ES-I3 (cell line): Measurements from ENCODE around the gene ZSWIM1.

ENCODE experiments used
- H3K36me3 ChIP-seq: 2 replicates; pipeline ENCODE4 v1.6.1; 2013; ENCODE audit warnings: mild to moderate bottlenecking, low read length, control low read depth, moderate library complexity; ENCODE audit not compliant: insufficient read depth
- H3K4me1 ChIP-seq: 2 replicates; pipeline ENCODE4 v1.6.1; 2013; ENCODE audit warnings: mild to moderate bottlenecking, control low read depth, low read length; ENCODE audit not compliant: insufficient read depth
- H3K9ac ChIP-seq: 2 replicates; pipeline ENCODE4 v1.6.1; 2013; ENCODE audit warnings: low read depth, mild to moderate bottlenecking, low read length, moderate library complexity
- H3K9me3 ChIP-seq: 2 replicates; pipeline ENCODE4 v1.6.1; 2013; ENCODE audit warnings: mild to moderate bottlenecking, low read length, moderate library complexity; ENCODE audit not compliant: control insufficient read depth, insufficient read depth

ZSWIM1 gene

GRCh38 chr20:45880988-45881788 lies at the start of gene ZSWIM1:
Gene ZSWIM1 (plus strand): TSS chr20:45881227. CDS start chr20:45882593, 1,366 bp downstream.
- Histone ChIP-seq H3K4me1 (no peaks in the 10 kb centered on the region), H3K9me3 (no peaks in the 10 kb centered on the region), H3K9ac (peak within 1 kb of the TSS; percentile 74), H3K36me3 (peaks cover 3% of the 10 kb centered on the region; the same call in 1 of the 2 replicates)

GRCh38 chr20:45832619-45833018 lies 48.4 kb upstream of the ZSWIM1 start:
- peaks cover 4% of the 10 kb centered on the region; the same call in 1 of the 2 replicates for H3K36me3 ChIP-seq
- H3K9me3 ChIP-seq = no peaks in the 10 kb centered on the region
- H3K9ac ChIP-seq = no peak overlapping the region
- H3K4me1 ChIP-seq = peaks cover 15% of the 10 kb centered on the region

- peaks cover 15% of the 10 kb centered on the region for H3K4me1 ChIP-seq
- H3K36me3 ChIP-seq = peaks cover 4% of the 10 kb centered on the region; the same call in 1 of the 2 replicates
- peak within 1 kb of the TSS; percentile 98 for H3K9ac ChIP-seq
- no peaks in the 10 kb centered on the region for H3K9me3 ChIP-seq
These were observed 47.8 kb upstream of the ZSWIM1 start, which contains the start of gene SNX21 for GRCh38 chr20:45833030-45833882. Gene SNX21 (plus strand): TSS chr20:45833799. CDS start chr20:45833920, 121 bp downstream.

GRCh38 chr20:45833883-45834796 lies 46.9 kb upstream of the ZSWIM1 start:
- Histone ChIP-seq H3K9ac (peak overlapping the region; percentile 98), H3K36me3 (peaks cover 4% of the 10 kb centered on the region; the same call in 1 of the 2 replicates), H3K9me3 (no peaks in the 10 kb centered on the region), H3K4me1 (peaks cover 15% of the 10 kb centered on the region)

GRCh38 chr20:45834797-45835161 lies 46.2 kb upstream of the ZSWIM1 start:
- Histone ChIP-seq H3K4me1 (peaks cover 15% of the 10 kb centered on the region), H3K9me3 (no peaks in the 10 kb centered on the region), H3K36me3 (peaks cover 4% of the 10 kb centered on the region; the same call in 1 of the 2 replicates), H3K9ac (peak overlapping the region; percentile 98; the same call in 1 of the 2 replicates)

GRCh38 chr20:45835329-45835765 lies 45.7 kb upstream of the ZSWIM1 start:
- Histone ChIP-seq H3K4me1 (peaks cover 15% of the 10 kb centered on the region), H3K9me3 (no peaks in the 10 kb centered on the region), H3K36me3 (peaks cover 4% of the 10 kb centered on the region; the same call in 1 of the 2 replicates), H3K9ac (no peak overlapping the region)

- Histone ChIP-seq H3K36me3 (peaks cover 6% of the 10 kb centered on the region; the same call in 1 of the 2 replicates), H3K4me1 (peaks cover 15% of the 10 kb centered on the region), H3K9ac (no peak overlapping the region), H3K9me3 (no peaks in the 10 kb centered on the region)
These were observed 45.2 kb upstream of the ZSWIM1 start for GRCh38 chr20:45835825-45836224.

- H3K36me3 ChIP-seq = peaks cover 8% of the 10 kb centered on the region
- H3K4me1 ChIP-seq = peaks cover 15% of the 10 kb centered on the region
- H3K9me3 ChIP-seq = no peaks in the 10 kb centered on the region
- no peak overlapping the region for H3K9ac ChIP-seq
These were observed 44.2 kb upstream of the ZSWIM1 start for GRCh38 chr20:45836841-45837240.

GRCh38 chr20:45840700-45841198 lies 40.3 kb upstream of the ZSWIM1 start:
- no peak overlapping the region for H3K9ac ChIP-seq
- H3K4me1 ChIP-seq = peaks cover under 1% of the 10 kb centered on the region; the same call in 1 of the 2 replicates
- peaks cover 15% of the 10 kb centered on the region for H3K36me3 ChIP-seq
- no peaks in the 10 kb centered on the region for H3K9me3 ChIP-seq

GRCh38 chr20:45841407-45842129 lies 39.5 kb upstream of the ZSWIM1 start:
- Histone ChIP-seq H3K4me1 (no peaks in the 10 kb centered on the region), H3K9me3 (no peaks in the 10 kb centered on the region), H3K36me3 (peaks cover 17% of the 10 kb centered on the region), H3K9ac (no peak overlapping the region)

GRCh38 chr20:45842169-45842812 lies 38.7 kb upstream of the ZSWIM1 start:
- H3K4me1 ChIP-seq = no peaks in the 10 kb centered on the region
- peaks cover 13% of the 10 kb centered on the region for H3K36me3 ChIP-seq
- no peak overlapping the region for H3K9ac ChIP-seq
- no peaks in the 10 kb centered on the region for H3K9me3 ChIP-seq

- no peaks in the 10 kb centered on the region for H3K4me1 ChIP-seq
- no peaks in the 10 kb centered on the region for H3K9me3 ChIP-seq
- H3K9ac ChIP-seq = no peak overlapping the region
- peaks cover 18% of the 10 kb centered on the region for H3K36me3 ChIP-seq
These were observed 37.5 kb upstream of the ZSWIM1 start for GRCh38 chr20:45843506-45843905.

GRCh38 chr20:45845452-45845851 lies 35.6 kb upstream of the ZSWIM1 start:
- H3K36me3 ChIP-seq = peaks cover 20% of the 10 kb centered on the region
- no peaks in the 10 kb centered on the region for H3K9me3 ChIP-seq
- H3K9ac ChIP-seq = no peak overlapping the region
- no peaks in the 10 kb centered on the region for H3K4me1 ChIP-seq
